CD4-positive, alpha-beta T cell (primary cell): ENCODE data around the gene VPS36. TPM values are rescaled to one million over a fixed set of nuclear protein-coding genes. Genes with fewer than 3 reads are reported as not detected.

Source experiments
- ATAC-seq: fragments of 200-7000 bp; cut with Tn5 transposase; one replicate; pipeline ENCODE4 v1.10.0; 2022; ENCODE audit warnings: mild to moderate bottlenecking; ENCODE audit not compliant: poor library complexity
- CTCF ChIA-PET: fragments of 350-600 bp; sonication (Branson Sonifier 250); formaldehyde crosslinking; loops from one replicate; lab custom pipeline; 2021; ENCODE audit warnings: antibody characterized with exemption, inconsistent platforms; lab: Charles Lee
- POLR2A ChIA-PET: fragments of 350-600 bp; sonication (Branson Sonifier 250); formaldehyde crosslinking; loops from one replicate; lab custom pipeline; 2021; ENCODE audit warnings: antibody characterized with exemption, inconsistent platforms; lab: Charles Lee
- DNase-seq, 14 experiments: peaks; one replicate each; pipeline ENCODE4 v3.0.0-alpha.2; 2013 to 2020; ENCODE audit warnings: mixed read lengths in 2 of 14
- H3K27ac ChIP-seq, 2 donors: one replicate each; pipeline versions ENCODE4 v1.5.1 to v1.7.0; 2013; ENCODE audit warnings: low read length in 2 of 2, low read depth in 1 of 2, mild to moderate bottlenecking in 1 of 2
- H3K27me3 ChIP-seq, 2 experiments: 1 replicate in 1 of 2; 2 replicates in 1 of 2; pipeline versions ENCODE4 v1.6.1 to v1.7.0; 2013; ENCODE audit warnings: low read length in 2 of 2, control low read depth in 1 of 2, mild to moderate bottlenecking in 1 of 2, moderate library complexity in 1 of 2; ENCODE audit not compliant: insufficient read depth in 2 of 2, control insufficient read depth in 1 of 2
- H3K36me3 ChIP-seq: one replicate; pipeline ENCODE4 v1.6.1; 2013; ENCODE audit warnings: low read length, control low read depth; ENCODE audit not compliant: insufficient read depth
- H3K4me1 ChIP-seq: one replicate; pipeline ENCODE4 v1.6.1; 2013; ENCODE audit warnings: low read length, control low read depth; ENCODE audit not compliant: insufficient read depth
- H3K4me3 ChIP-seq: one replicate; pipeline ENCODE4 v1.5.1; 2013; ENCODE audit warnings: mild to moderate bottlenecking, low read length, moderate library complexity
- H3K9me3 ChIP-seq, 2 experiments: 1 replicate in 1 of 2; 2 replicates in 1 of 2; pipeline versions ENCODE4 v1.6.1 to v1.7.0; 2013; ENCODE audit warnings: low read length in 2 of 2, mild to moderate bottlenecking in 2 of 2, control low read depth in 1 of 2, moderate library complexity in 1 of 2; ENCODE audit not compliant: control insufficient read depth in 1 of 2, insufficient read depth in 1 of 2
- H3K27ac Mint-ChIP-seq: one replicate; pipeline ENCODE4 v1.8.0; 2020; ENCODE audit warnings: mixed read lengths
- H3K27me3 Mint-ChIP-seq: one replicate; pipeline ENCODE4 v1.8.0; 2021; ENCODE audit warnings: mixed read lengths
- H3K36me3 Mint-ChIP-seq: one replicate; pipeline ENCODE4 v1.8.0; 2021; ENCODE audit warnings: low read depth, mixed read lengths
- H3K4me1 Mint-ChIP-seq: one replicate; pipeline ENCODE4 v1.8.0; 2021; ENCODE audit warnings: low read depth, mixed read lengths
- H3K4me3 Mint-ChIP-seq: one replicate; pipeline ENCODE4 v1.8.0; 2020; ENCODE audit warnings: mild to moderate bottlenecking, mixed read lengths
- H3K9me3 Mint-ChIP-seq: one replicate; pipeline ENCODE4 v1.8.0; 2020; ENCODE audit warnings: mixed read lengths
- CTCF ChIP-seq: fragments of 200-600 bp; IDR thresholded peaks from one replicate; pipeline ENCODE4 v1.8.0; 2022; ENCODE audit warnings: antibody characterized with exemption, mild to moderate bottlenecking
- intact Hi-C, 2 experiments: fragments of 100-400 bp; cut with DNase I in 1 of 2; cut with micrococcal nuclease in 1 of 2; formaldehyde crosslinking; loops; one replicate each; pipeline versions ENCODE4 v1.15.1 to v1.9.0; 2023 to 2025; cut with DNase I, micrococcal nuclease
- total RNA-seq, 174 experiments: library from RNA in 2 of 174; stranded (reverse) in 2 of 174; gene quantifications; one replicate each; pipeline ENCODE4 v1.2.3 and lab custom pipeline; 2021 to 2026

VPS36 gene
- total RNA-seq, 2 experiments from 2014 or later = 29.9 to 31.0 TPM

GRCh38 chr13:52399046-52399445 lies 51.4 kb downstream of the VPS36 start:
- TF ChIP-seq CTCF = no peak
- no peaks in the 10 kb centered on the region for H3K9me3 Mint-ChIP-seq
- H3K27ac Mint-ChIP-seq = no peak overlapping the region
- Histone ChIP-seq H3K27ac (no peak overlapping the region), H3K27me3 (peaks cover 0 to 8% of the 10 kb centered on the region in 2 experiments), H3K9me3 (no peaks in the 10 kb centered on the region), H3K4me1 (peaks cover 3% of the 10 kb centered on the region), H3K4me3 (no peak overlapping the region), H3K36me3 (no peaks in the 10 kb centered on the region)
- H3K4me1 Mint-ChIP-seq = peaks cover 1% of the 10 kb centered on the region
- intact Hi-C loops = no loop called here
- ChIA-PET POLR2A (no interaction called here), CTCF (no interaction called here)
- DNase-seq (no peak), ATAC-seq (no peak)
- peaks cover 38% of the 10 kb centered on the region for H3K27me3 Mint-ChIP-seq
- no peaks in the 10 kb centered on the region for H3K36me3 Mint-ChIP-seq
- H3K4me3 Mint-ChIP-seq = no peak overlapping the region

- DNase-seq = no peak
- Mint-ChIP-seq H3K36me3 (no peaks in the 10 kb centered on the region), H3K27me3 (peaks cover 21% of the 10 kb centered on the region), H3K4me1 (no peaks in the 10 kb centered on the region), H3K27ac (no peak overlapping the region), H3K9me3 (no peaks in the 10 kb centered on the region), H3K4me3 (no peak overlapping the region)
- no peak for ATAC-seq
- ChIA-PET POLR2A (no interaction called here), CTCF (no interaction called here)
- intact Hi-C loops = no loop called here
- no peak overlapping the region for H3K27ac ChIP-seq
- H3K36me3 ChIP-seq = no peaks in the 10 kb centered on the region
- no peaks in the 10 kb centered on the region for H3K27me3 ChIP-seq
- no peak overlapping the region for H3K4me3 ChIP-seq
- H3K4me1 ChIP-seq = no peaks in the 10 kb centered on the region
- TF ChIP-seq CTCF = no peak
- no peaks in the 10 kb centered on the region for H3K9me3 ChIP-seq
Observed at GRCh38 chr13:52395704-52396103, 54.7 kb downstream of the VPS36 start.

- TF ChIP-seq CTCF = no peak
- no peaks in the 10 kb centered on the region for H3K9me3 Mint-ChIP-seq
- ChIA-PET POLR2A (no interaction called here), CTCF (no interaction called here)
- ATAC-seq (no peak), DNase-seq (no peak)
- H3K4me3 Mint-ChIP-seq = no peak overlapping the region
- no peak overlapping the region for H3K27ac Mint-ChIP-seq
- intact Hi-C loops = no loop called here
- H3K27me3 Mint-ChIP-seq = peaks cover 18% of the 10 kb centered on the region
- Histone ChIP-seq H3K4me1 (no peaks in the 10 kb centered on the region), H3K4me3 (no peak overlapping the region), H3K9me3 (no peaks in the 10 kb centered on the region), H3K27ac (no peak overlapping the region), H3K36me3 (no peaks in the 10 kb centered on the region), H3K27me3 (no peaks in the 10 kb centered on the region)
- H3K4me1 Mint-ChIP-seq = no peaks in the 10 kb centered on the region
- no peaks in the 10 kb centered on the region for H3K36me3 Mint-ChIP-seq
Observed at GRCh38 chr13:52394586-52394985, 55.8 kb downstream of the VPS36 start.
